ENCODE results near the gene MMP12.

DNA sequence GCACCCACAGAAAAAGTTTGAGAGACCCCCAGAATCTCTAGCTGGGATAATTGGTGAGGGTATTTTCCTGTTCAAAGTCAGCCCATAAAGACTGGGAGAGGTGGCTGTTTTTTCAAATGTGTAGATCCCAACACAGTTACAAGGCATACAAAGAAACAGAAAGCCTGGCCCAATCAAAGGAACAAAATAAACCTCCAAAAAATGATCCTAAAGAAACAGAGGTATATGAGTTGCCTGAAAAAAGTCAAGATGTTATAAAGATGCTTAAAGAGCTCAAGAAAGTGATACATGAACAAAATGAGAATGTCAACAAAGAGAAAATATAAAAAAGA lies 40.2 kb upstream of the MMP12 start:
- TF ChIP-seq, protein P1, sequence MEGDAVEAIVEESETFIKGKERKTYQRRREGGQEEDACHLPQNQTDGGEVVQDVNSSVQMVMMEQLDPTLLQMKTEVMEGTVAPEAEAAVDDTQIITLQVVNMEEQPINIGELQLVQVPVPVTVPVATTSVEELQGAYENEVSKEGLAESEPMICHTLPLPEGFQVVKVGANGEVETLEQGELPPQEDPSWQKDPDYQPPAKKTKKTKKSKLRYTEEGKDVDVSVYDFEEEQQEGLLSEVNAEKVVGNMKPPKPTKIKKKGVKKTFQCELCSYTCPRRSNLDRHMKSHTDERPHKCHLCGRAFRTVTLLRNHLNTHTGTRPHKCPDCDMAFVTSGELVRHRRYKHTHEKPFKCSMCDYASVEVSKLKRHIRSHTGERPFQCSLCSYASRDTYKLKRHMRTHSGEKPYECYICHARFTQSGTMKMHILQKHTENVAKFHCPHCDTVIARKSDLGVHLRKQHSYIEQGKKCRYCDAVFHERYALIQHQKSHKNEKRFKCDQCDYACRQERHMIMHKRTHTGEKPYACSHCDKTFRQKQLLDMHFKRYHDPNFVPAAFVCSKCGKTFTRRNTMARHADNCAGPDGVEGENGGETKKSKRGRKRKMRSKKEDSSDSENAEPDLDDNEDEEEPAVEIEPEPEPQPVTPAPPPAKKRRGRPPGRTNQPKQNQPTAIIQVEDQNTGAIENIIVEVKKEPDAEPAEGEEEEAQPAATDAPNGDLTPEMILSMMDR (conservative IDR thresholded peaks at IDR 0.05; ENCODE audit: low read length): peak; percentile 9; the same call in 1 of the 2 replicates
- no peak for TF ChIP-seq EZH2phosphoT487 (IDR thresholded peaks at IDR 0.05; ENCODE audit: borderline replicate concordance, low read depth, low read length)
